ENCODE results near the gene ZNRF2. TPM values are rescaled to one million over a fixed set of nuclear protein-coding genes. Genes with fewer than 3 reads are reported as not detected.

The ZNRF2 gene
- polyA plus RNA-seq, 1 of the 3 experiments (the other 2 are of a cell fraction) = 4.0 TPM

DNA sequence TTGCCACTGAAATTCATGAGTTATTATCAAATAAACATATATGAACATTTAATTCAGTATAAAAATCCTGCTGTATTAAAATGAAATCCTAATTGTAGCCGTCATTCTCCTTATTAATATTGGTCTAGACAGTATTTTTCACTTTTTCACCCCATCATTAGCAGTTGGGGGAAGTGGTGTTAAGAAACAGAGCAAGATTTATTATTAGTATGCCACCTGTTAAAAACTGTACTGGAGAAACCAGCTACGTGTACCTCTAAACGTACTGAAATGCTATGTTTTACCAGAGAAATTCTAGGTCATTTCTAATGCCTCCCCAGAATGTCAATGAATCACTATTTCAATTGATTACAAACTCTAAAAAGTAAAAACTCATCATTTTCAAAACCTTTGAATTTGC, 9.8 kb upstream of the ZNRF2 start:
- Histone ChIP-seq H3K4me2 (no peak overlapping the region), H3K79me2 (ENCODE audit: insufficient read depth) (no peaks in the 10 kb centered on the region), H3K36me3 (replicated peaks in 1 of 2; ENCODE audit: control insufficient read depth in 1 of 2, insufficient read depth in 2 of 2, low read length in 1 of 2) (no peaks in the 10 kb centered on the region), H3K9me3 (no peaks in the 10 kb centered on the region), H3F3A (replicated peaks; ENCODE audit: insufficient read depth) (no peaks in the 10 kb centered on the region), H3K27me3 (ENCODE audit: insufficient read depth) (no peaks in the 10 kb centered on the region), H3K4me3 (ENCODE audit: low read depth in 2 of 2, low read length in 1 of 2) (no peak overlapping the region), H3K9me2 (no peaks in the 10 kb centered on the region), H3K27ac (ENCODE audit: low read depth in 2 of 2, low read length in 1 of 2) (no peak overlapping the region), H3K9ac (no peak overlapping the region), H4K20me1 (ENCODE audit: insufficient read depth) (no peaks in the 10 kb centered on the region), H3K4me1 (ENCODE audit: control insufficient read depth in 1 of 2, insufficient read depth in 2 of 2, low read depth in 1 of 2, low read length in 1 of 2) (no peaks in the 10 kb centered on the region), H2AFZ (ENCODE audit: low read depth) (no peak overlapping the region)
- CTCF ChIA-PET = interaction anchor here (0.7 to 13.0 kb wide), 20 partner anchors 11 to 465 kb away, joined by 3 to 263 read pairs (median 6); partner anchors contain the start of gene ZNRF2
- DNase-seq = no peak
- POLR2A ChIA-PET = no interaction called here
- 79% methylated on average over 3 of the region's 3 CpGs for WGBS (ENCODE audit: low lambda C conversion rate)
- no peak for TF ChIP-seq NFIC (IDR thresholded peaks at IDR 0.05; ENCODE audit: borderline replicate concordance)
- TF ChIP-seq, protein P1, sequence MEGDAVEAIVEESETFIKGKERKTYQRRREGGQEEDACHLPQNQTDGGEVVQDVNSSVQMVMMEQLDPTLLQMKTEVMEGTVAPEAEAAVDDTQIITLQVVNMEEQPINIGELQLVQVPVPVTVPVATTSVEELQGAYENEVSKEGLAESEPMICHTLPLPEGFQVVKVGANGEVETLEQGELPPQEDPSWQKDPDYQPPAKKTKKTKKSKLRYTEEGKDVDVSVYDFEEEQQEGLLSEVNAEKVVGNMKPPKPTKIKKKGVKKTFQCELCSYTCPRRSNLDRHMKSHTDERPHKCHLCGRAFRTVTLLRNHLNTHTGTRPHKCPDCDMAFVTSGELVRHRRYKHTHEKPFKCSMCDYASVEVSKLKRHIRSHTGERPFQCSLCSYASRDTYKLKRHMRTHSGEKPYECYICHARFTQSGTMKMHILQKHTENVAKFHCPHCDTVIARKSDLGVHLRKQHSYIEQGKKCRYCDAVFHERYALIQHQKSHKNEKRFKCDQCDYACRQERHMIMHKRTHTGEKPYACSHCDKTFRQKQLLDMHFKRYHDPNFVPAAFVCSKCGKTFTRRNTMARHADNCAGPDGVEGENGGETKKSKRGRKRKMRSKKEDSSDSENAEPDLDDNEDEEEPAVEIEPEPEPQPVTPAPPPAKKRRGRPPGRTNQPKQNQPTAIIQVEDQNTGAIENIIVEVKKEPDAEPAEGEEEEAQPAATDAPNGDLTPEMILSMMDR (IDR thresholded peaks at IDR 0.05) = no peak
- no peak for TF ChIP-seq SIN3A (IDR thresholded peaks at IDR 0.05; ENCODE audit: borderline replicate concordance, low read depth, low read length)
- TF ChIP-seq MXI1 (IDR thresholded peaks at IDR 0.05; ENCODE audit: low read depth, low read length) = no peak
- TF ChIP-seq RFX5 (IDR thresholded peaks at IDR 0.05; ENCODE audit: low read length) = no peak
- TF ChIP-seq, protein P2, sequence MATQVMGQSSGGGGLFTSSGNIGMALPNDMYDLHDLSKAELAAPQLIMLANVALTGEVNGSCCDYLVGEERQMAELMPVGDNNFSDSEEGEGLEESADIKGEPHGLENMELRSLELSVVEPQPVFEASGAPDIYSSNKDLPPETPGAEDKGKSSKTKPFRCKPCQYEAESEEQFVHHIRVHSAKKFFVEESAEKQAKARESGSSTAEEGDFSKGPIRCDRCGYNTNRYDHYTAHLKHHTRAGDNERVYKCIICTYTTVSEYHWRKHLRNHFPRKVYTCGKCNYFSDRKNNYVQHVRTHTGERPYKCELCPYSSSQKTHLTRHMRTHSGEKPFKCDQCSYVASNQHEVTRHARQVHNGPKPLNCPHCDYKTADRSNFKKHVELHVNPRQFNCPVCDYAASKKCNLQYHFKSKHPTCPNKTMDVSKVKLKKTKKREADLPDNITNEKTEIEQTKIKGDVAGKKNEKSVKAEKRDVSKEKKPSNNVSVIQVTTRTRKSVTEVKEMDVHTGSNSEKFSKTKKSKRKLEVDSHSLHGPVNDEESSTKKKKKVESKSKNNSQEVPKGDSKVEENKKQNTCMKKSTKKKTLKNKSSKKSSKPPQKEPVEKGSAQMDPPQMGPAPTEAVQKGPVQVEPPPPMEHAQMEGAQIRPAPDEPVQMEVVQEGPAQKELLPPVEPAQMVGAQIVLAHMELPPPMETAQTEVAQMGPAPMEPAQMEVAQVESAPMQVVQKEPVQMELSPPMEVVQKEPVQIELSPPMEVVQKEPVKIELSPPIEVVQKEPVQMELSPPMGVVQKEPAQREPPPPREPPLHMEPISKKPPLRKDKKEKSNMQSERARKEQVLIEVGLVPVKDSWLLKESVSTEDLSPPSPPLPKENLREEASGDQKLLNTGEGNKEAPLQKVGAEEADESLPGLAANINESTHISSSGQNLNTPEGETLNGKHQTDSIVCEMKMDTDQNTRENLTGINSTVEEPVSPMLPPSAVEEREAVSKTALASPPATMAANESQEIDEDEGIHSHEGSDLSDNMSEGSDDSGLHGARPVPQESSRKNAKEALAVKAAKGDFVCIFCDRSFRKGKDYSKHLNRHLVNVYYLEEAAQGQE (IDR thresholded peaks at IDR 0.05; ENCODE audit: low read depth, low read length) = no peak
- TF ChIP-seq GATA2 (CRISPR knock-in tag; IDR thresholded peaks at IDR 0.05) = no peak
- TF ChIP-seq, protein P3, sequence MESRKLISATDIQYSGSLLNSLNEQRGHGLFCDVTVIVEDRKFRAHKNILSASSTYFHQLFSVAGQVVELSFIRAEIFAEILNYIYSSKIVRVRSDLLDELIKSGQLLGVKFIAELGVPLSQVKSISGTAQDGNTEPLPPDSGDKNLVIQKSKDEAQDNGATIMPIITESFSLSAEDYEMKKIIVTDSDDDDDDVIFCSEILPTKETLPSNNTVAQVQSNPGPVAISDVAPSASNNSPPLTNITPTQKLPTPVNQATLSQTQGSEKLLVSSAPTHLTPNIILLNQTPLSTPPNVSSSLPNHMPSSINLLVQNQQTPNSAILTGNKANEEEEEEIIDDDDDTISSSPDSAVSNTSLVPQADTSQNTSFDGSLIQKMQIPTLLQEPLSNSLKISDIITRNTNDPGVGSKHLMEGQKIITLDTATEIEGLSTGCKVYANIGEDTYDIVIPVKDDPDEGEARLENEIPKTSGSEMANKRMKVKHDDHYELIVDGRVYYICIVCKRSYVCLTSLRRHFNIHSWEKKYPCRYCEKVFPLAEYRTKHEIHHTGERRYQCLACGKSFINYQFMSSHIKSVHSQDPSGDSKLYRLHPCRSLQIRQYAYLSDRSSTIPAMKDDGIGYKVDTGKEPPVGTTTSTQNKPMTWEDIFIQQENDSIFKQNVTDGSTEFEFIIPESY (IDR thresholded peaks at IDR 0.05; ENCODE audit: borderline replicate concordance, low read depth) = no peak
- no peak for TF ChIP-seq RCOR1 (IDR thresholded peaks at IDR 0.05; ENCODE audit: low read length)
- TF ChIP-seq FOSL2 (IDR thresholded peaks at IDR 0.05; ENCODE audit: borderline replicate concordance, low read depth) = no peak
- no peak for TF ChIP-seq SMC3 (IDR thresholded peaks at IDR 0.05; ENCODE audit: low read depth, low read length)
- TF ChIP-seq TAF1 (IDR thresholded peaks at IDR 0.05; ENCODE audit: borderline replicate concordance, low read depth, low read length) = no peak
- no peak for TF ChIP-seq TEAD4 (IDR thresholded peaks at IDR 0.05; ENCODE audit: borderline replicate concordance, insufficient read depth)
- no peak for TF ChIP-seq EZH2phosphoT487 (IDR thresholded peaks at IDR 0.05; ENCODE audit: borderline replicate concordance, low read depth)
- TF ChIP-seq EP300 (IDR thresholded peaks at IDR 0.05; ENCODE audit: borderline replicate concordance in 1 of 2, low read depth in 1 of 2, low read length in 1 of 2) = no peak
